GM12892 (cell line): ENCODE measurements around the gene CTNNA3.

Experiments used
- POLR2A ChIP-seq: IDR thresholded peaks from 2 replicates; pipeline ENCODE4 v1.6.1; 2011; ENCODE audit warnings: low read depth, low read length, control low read depth
- POLR2AphosphoS5 ChIP-seq: IDR thresholded peaks from 2 replicates; pipeline ENCODE4 v1.6.1; 2011; ENCODE audit warnings: low read depth, low read length, control low read depth
- TAF1 ChIP-seq: IDR thresholded peaks from 2 replicates; pipeline ENCODE4 v1.6.1; 2011; ENCODE audit warnings: low read depth, mild to moderate bottlenecking, control low read depth, low read length, borderline replicate concordance

DNA sequence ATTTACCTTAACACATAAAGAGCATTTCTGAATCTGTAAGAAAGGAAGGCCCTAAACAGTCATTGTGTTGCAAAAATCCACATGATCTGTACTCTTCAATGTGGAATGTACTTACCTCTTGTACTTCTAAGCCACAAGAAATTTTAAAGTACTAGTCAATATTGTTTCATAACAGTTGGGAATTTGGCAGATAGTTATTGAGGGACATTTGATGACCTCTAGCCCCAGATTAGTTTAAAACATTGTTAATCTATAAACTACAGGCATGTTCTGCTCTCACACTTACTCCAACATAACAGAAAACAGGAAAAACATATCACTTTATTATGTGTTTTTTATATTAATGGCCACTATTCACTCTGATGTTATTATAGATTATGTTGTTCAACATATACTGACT is 1755.9 kb downstream of the CTNNA3 start:
- TF ChIP-seq POLR2A (no peak), POLR2AphosphoS5 (no peak), TAF1 (no peak)
